ENCODE results near the gene CCDC71. TPM values are rescaled to one million over a fixed set of nuclear protein-coding genes. Genes with fewer than 3 reads are reported as not detected.

Gene CCDC71
- total RNA-seq, 2 donors from 2014 or later, result 23.4 to 25.7 TPM

GRCh38 chr3:49133226-49133951 is 32.7 kb downstream of the CCDC71 start:
- peak overlapping the region; percentile 50 for H3K9ac ChIP-seq (ENCODE audit: extremely low read depth, low read length, poor library complexity, severe bottlenecking)

GRCh38 chr3:49132437-49133225 is 33.5 kb downstream of the CCDC71 start, which contains the start of gene LAMB2:
Gene LAMB2, minus strand, starts transcription at chr3:49133050. Its CDS starts 183 bp downstream, at chr3:49132867.
- DNase-seq, result peak; percentile 94
- Histone ChIP-seq H3K4me1 (ENCODE audit: control insufficient read depth, insufficient read depth, low read length) (peaks cover 5% of the 10 kb centered on the region), H3K9ac (ENCODE audit: extremely low read depth, low read length, poor library complexity, severe bottlenecking) (peak within 1 kb of the TSS; percentile 50), H3K27me3 (ENCODE audit: control insufficient read depth, insufficient read depth, low read length, poor library complexity, severe bottlenecking) (no peaks in the 10 kb centered on the region), H3K9me3 (ENCODE audit: control insufficient read depth, low read length) (no peaks in the 10 kb centered on the region), H3K27ac (ENCODE audit: low read depth, low read length) (peak within 1 kb of the TSS; percentile 78), H3K36me3 (ENCODE audit: control insufficient read depth, insufficient read depth, low read length) (peaks cover 7% of the 10 kb centered on the region), H3K4me3 (ENCODE audit: low read length) (peak within 1 kb of the TSS; percentile 91)
- no peaks in the 10 kb centered on the region for H3K4me1 Mint-ChIP-seq
- no peaks in the 10 kb centered on the region for H3K9me3 Mint-ChIP-seq
- H3K4me3 Mint-ChIP-seq, result peak within 1 kb of the TSS; percentile 78
- TF ChIP-seq CTCF (conservative IDR thresholded peaks at IDR 0.05), result no peak
- H3K27me3 Mint-ChIP-seq (ENCODE audit: insufficient read depth), result peaks cover 3% of the 10 kb centered on the region
- 9 to 11% methylated on average over 15 to 28 of the region's 28 CpGs for WGBS, 2 experiments (ENCODE audit: insufficient coverage in 1 of 2, insufficient read length in 1 of 2)
- H3K27ac Mint-ChIP-seq, result peak within 1 kb of the TSS; percentile 83
- peaks cover 3% of the 10 kb centered on the region for H3K36me3 Mint-ChIP-seq (ENCODE audit: low read depth)

More at GRCh38 chr3:49133226-49133951, 32.7 kb downstream of the CCDC71 start:
- no peaks in the 10 kb centered on the region for H3K36me3 Mint-ChIP-seq (ENCODE audit: low read depth)
- H3K4me3 Mint-ChIP-seq, result peak overlapping the region; percentile 78
- Histone ChIP-seq H3K9me3 (ENCODE audit: control insufficient read depth, low read length) (no peaks in the 10 kb centered on the region), H3K27me3 (ENCODE audit: control insufficient read depth, insufficient read depth, low read length, poor library complexity, severe bottlenecking) (no peaks in the 10 kb centered on the region), H3K4me1 (ENCODE audit: control insufficient read depth, insufficient read depth, low read length) (peaks cover 5% of the 10 kb centered on the region), H3K36me3 (ENCODE audit: control insufficient read depth, insufficient read depth, low read length) (peaks cover 1% of the 10 kb centered on the region), H3K4me3 (ENCODE audit: low read length) (peak overlapping the region; percentile 91), H3K27ac (ENCODE audit: low read depth, low read length) (peak overlapping the region; percentile 24)
- no peaks in the 10 kb centered on the region for H3K4me1 Mint-ChIP-seq
- DNase-seq, result peak; percentile 92
- peak; percentile 7 for TF ChIP-seq CTCF (conservative IDR thresholded peaks at IDR 0.05)
- 1 to 3% methylated on average over 5 to 30 of the region's 30 CpGs for WGBS, 2 experiments (ENCODE audit: insufficient coverage in 1 of 2, insufficient read length in 1 of 2)
- H3K9me3 Mint-ChIP-seq, result no peaks in the 10 kb centered on the region
- peaks cover 9% of the 10 kb centered on the region for H3K27me3 Mint-ChIP-seq (ENCODE audit: insufficient read depth)
- H3K27ac Mint-ChIP-seq, result peak overlapping the region; percentile 83

DNA sequence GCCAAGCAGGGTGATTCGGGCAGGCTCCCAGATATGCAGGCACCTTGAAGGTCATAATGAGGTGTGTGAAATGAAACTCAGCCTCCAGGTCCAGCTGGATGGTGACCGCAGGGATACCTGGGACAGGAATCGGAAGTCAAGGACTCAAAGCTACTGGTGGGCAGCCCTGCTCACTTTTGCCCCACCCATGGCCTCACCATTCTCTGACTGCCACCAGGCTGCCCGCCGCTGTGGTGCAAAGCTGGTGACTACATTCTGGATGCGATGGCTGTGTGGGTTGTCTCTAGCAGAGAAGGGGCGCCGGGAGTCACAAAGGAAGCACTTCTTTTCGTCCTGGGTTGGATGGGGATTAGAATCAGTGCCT is 34.1 kb downstream of the CCDC71 start:
- no peaks in the 10 kb centered on the region for H3K9me3 Mint-ChIP-seq
- Histone ChIP-seq H3K9ac (ENCODE audit: extremely low read depth, low read length, poor library complexity, severe bottlenecking) (peak overlapping the region; percentile 50), H3K4me3 (ENCODE audit: low read length) (peak overlapping the region; percentile 91), H3K27me3 (ENCODE audit: control insufficient read depth, insufficient read depth, low read length, poor library complexity, severe bottlenecking) (no peaks in the 10 kb centered on the region), H3K4me1 (ENCODE audit: control insufficient read depth, insufficient read depth, low read length) (peaks cover 5% of the 10 kb centered on the region), H3K27ac (ENCODE audit: low read depth, low read length) (peak overlapping the region; percentile 42), H3K36me3 (ENCODE audit: control insufficient read depth, insufficient read depth, low read length) (peaks cover 7% of the 10 kb centered on the region), H3K9me3 (ENCODE audit: control insufficient read depth, low read length) (no peaks in the 10 kb centered on the region)
- H3K27ac Mint-ChIP-seq, result no peak overlapping the region
- no peaks in the 10 kb centered on the region for H3K4me1 Mint-ChIP-seq
- DNase-seq, result no peak
- H3K27me3 Mint-ChIP-seq (ENCODE audit: insufficient read depth), result no peaks in the 10 kb centered on the region
- no peak for TF ChIP-seq CTCF (conservative IDR thresholded peaks at IDR 0.05)
- H3K4me3 Mint-ChIP-seq, result peak overlapping the region; percentile 78
- H3K36me3 Mint-ChIP-seq (ENCODE audit: low read depth), result peaks cover 3% of the 10 kb centered on the region
- WGBS, 2 experiments (ENCODE audit: insufficient coverage in 1 of 2, insufficient read length in 1 of 2), result 69 to 96% methylated on average over 4 to 9 of the region's 9 CpGs
